HG03575 (cell line): Measurements from ENCODE around the gene GAL3ST2.
"Not testable (repeated sequence)": the region's sequence is repeated elsewhere in the genome, so short reads cannot be mapped to it uniquely, and the experiment has no call there.

Source experiments
- ATAC-seq: cut with Tn5 transposase; IDR thresholded peaks from one replicate; pipeline ENCODE4 v1.9.1; 2021; ENCODE audit not compliant: unreplicated experiment, insufficient number of reproducible peaks, low FRiP score; ENCODE audit errors: extremely low read depth

The GAL3ST2 gene

GRCh38 chr2:241744028-241744754, 32.4 kb upstream of the GAL3ST2 start:
- ATAC-seq: no peak

GRCh38 chr2:241745276-241745675, 31.3 kb upstream of the GAL3ST2 start:
- ATAC-seq: no peak

- no peak for ATAC-seq
Observed at GRCh38 chr2:241746084-241746483, 30.5 kb upstream of the GAL3ST2 start.

GRCh38 chr2:241748468-241749256, 28.0 kb upstream of the GAL3ST2 start:
- no peak for ATAC-seq

GRCh38 chr2:241750076-241750840, 26.4 kb upstream of the GAL3ST2 start:
- ATAC-seq: no peak

GRCh38 chr2:241751152-241751551, 25.5 kb upstream of the GAL3ST2 start:
- no peak for ATAC-seq

- no peak for ATAC-seq
Observed at GRCh38 chr2:241751776-241752175, 24.8 kb upstream of the GAL3ST2 start.

- ATAC-seq: no peak
Observed at GRCh38 chr2:241752253-241752652, 24.4 kb upstream of the GAL3ST2 start.

- ATAC-seq: no peak
Observed at GRCh38 chr2:241752689-241753276, 23.8 kb upstream of the GAL3ST2 start.

GRCh38 chr2:241753493-241753892, 23.1 kb upstream of the GAL3ST2 start:
- ATAC-seq: no peak

- no peak for ATAC-seq
Observed at GRCh38 chr2:241754042-241754441, 22.6 kb upstream of the GAL3ST2 start.

- ATAC-seq: no peak
Observed at GRCh38 chr2:241755166-241755565, 21.5 kb upstream of the GAL3ST2 start.

GRCh38 chr2:241755777-241756176, 20.8 kb upstream of the GAL3ST2 start:
- no peak for ATAC-seq

GRCh38 chr2:241759067-241759807, 17.4 kb upstream of the GAL3ST2 start:
- ATAC-seq: no peak

- ATAC-seq: not testable (repeated sequence)
Observed at GRCh38 chr2:241759893-241760292, 16.7 kb upstream of the GAL3ST2 start.

- no peak for ATAC-seq
Observed at GRCh38 chr2:241760301-241760771, 16.3 kb upstream of the GAL3ST2 start.

- no peak for ATAC-seq
Observed at GRCh38 chr2:241762321-241762932, 14.2 kb upstream of the GAL3ST2 start.

- no peak for ATAC-seq
Observed at GRCh38 chr2:241762933-241763369, 13.7 kb upstream of the GAL3ST2 start.
